Activated T-helper 1 cell treated with anti-CD3 and anti-CD28 coated beads, Interleukin-2, amount 50 U/mL, for 16 hours (primary cell): Measurements from ENCODE around the gene LHX5.
"Not testable (repeated sequence)": the region's sequence is repeated elsewhere in the genome, so short reads cannot be mapped to it uniquely, and the experiment has no call there.

Source experiments
- DNase-seq, 2 donors: peaks; one replicate each; pipeline ENCODE4 v3.0.0-alpha.2; 2020; ENCODE audit warnings: low read depth in 1 of 2, low spot score in 1 of 2

The LHX5 gene

GRCh38 chr12:113471619-113472171 is at the start of gene LHX5:
LHX5 (minus strand) TSS chr12:113471871; CDS start chr12:113471498, 373 bp downstream.
- no peak for DNase-seq

GRCh38 chr12:113519464-113520307 is 48.0 kb upstream of the LHX5 start:
- DNase-seq, result no peak

- no peak for DNase-seq
Measured at GRCh38 chr12:113515082-113515856, 43.6 kb upstream of the LHX5 start.

- DNase-seq, result no peak
Measured at GRCh38 chr12:113514602-113515001, 42.9 kb upstream of the LHX5 start.

DNA sequence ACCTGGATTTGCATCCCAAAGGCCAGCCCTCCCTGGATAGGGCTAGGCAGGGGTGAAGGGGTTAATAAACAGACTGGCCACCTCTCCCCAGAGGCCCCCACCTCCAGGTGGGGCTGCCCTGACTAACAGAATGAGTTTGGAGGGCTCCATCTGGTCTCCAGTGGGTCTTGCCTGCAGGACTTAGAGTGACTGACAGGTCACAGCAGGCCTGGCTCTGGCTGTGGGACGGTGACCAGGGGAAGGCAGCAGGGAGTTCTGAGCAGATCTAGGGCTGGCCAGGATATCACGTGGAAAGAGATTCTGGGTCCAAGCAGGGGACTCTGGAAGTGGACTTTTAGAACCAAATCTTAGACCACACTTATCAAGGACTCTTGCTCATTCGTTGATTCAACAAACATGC is 40.9 kb upstream of the LHX5 start:
- DNase-seq, result no peak

GRCh38 chr12:113506867-113507266 is 35.2 kb upstream of the LHX5 start:
- no peak for DNase-seq

DNA sequence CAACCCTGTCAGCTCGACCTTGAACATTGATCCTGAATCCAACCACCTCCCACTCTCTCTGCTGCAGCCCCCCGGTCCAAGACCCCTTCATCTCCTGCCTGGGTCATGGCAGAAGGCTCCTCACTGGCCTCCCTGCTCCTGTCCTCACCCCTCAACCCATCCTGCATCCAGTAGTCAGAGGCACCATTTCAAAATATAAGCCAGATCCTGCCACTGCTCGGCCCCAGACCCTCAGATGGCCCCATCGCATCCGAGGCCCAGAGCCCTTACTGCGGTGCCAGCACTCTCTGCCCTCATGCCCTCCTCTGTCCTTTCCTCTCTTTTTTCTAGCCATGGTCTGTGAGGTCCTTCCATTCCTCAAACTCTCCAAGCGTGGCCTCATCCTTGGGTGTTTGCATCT is 34.3 kb upstream of the LHX5 start:
- DNase-seq, result no peak

DNA sequence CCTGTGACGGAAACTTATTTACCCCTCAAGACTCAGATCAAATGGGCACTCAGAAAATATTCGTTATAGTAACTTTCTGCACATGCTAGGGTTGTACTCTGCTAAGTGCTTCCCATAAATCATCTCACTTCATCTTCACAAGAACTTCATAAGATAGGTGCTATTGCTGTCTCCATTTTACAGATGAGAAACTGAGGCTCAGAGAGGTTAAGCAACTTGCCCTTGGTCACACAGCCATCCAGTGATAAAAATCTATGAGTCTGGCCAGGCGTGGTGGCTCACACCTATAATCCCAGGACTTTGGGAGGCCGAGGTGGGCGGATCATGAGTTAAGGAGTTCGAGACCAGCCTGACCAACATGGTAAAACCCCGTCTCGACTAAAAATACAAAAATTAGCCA is 33.2 kb upstream of the LHX5 start:
- DNase-seq, result no peak

- DNase-seq, result no peak
Measured at GRCh38 chr12:113500782-113501311, 29.2 kb upstream of the LHX5 start.

DNA sequence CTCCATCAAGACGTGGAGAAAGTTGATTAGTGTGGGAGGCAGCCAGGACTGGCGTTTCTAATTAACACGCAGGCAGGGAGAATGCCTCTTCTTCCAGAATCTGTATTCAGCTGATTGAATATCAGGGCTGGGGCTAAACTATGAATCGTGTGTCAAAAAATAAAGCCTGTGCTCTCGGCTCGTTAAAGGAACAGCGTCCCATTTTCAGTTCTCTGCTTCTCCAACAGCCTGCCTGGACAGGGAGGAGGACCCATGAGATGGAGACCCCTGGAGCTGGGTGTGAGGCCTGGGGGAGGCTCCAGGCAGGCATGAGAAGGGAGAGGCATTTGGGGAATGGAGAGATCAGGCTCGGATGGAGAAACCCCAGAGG is 28.6 kb upstream of the LHX5 start:
- no peak for DNase-seq

- DNase-seq, result no peak
Measured at GRCh38 chr12:113498490-113498889, 26.8 kb upstream of the LHX5 start.

DNA sequence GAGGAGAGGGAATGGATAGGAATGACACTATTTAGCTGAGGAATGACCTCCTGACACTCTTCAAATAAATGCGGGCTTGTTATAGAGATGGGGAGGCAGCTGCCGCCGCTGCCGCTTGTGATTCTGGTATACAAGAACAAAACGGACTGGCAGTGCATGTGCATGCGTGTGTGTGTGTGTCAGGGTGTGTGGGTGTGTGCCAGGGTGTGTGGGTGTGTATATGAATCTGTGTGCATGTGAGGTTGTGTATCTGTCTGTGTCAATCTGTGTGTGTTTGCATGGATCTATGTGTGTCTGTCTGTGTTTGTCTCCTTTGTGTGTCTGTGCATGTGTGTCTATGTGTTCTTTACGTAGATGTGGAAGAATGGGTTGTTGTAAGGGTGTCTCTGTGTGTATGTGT is 26.0 kb upstream of the LHX5 start:
- no peak for DNase-seq

DNA sequence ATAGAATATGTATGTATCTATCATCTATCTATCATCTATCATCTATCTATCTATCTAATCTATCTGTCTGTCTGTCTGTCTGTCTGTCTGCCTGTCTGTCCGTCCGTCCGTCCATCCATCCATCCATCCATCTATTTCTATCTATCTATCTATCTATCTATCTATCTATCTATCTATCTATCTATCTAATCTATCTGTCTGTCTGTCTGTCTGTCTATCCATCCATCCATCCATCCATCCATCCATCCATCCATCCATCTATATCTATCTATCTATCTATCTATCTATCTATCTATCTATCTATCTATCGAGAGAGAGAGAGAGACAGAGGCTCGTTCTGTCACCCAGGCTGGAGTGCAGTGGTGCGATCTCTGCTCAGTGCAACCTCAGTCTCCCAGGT is 24.3 kb upstream of the LHX5 start:
- DNase-seq, result not testable (repeated sequence)

- DNase-seq, result no peak
Measured at GRCh38 chr12:113488322-113488721, 16.7 kb upstream of the LHX5 start.

GRCh38 chr12:113486722-113487121 is 15.1 kb upstream of the LHX5 start:
- DNase-seq, result no peak

DNA sequence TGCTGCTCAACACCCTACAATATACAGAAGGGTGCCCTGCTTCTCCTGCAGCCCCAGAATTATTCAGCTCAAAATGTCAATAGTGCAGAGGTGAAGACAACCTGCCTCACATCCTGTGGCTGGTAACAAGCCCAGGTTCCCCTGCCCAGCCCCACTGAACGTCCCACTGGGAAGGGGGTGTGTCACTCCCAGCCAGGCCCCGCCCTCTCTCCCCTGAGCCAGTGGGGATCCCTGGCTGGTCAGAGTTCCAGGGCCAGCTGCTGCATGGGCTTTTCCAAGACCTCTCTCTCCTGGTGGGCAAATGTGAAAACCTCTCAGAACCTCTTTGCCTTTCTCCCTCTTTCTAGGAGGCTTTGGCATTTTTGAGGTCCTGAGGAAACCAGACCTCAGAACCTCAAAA is 13.7 kb upstream of the LHX5 start:
- DNase-seq, result no peak

DNA sequence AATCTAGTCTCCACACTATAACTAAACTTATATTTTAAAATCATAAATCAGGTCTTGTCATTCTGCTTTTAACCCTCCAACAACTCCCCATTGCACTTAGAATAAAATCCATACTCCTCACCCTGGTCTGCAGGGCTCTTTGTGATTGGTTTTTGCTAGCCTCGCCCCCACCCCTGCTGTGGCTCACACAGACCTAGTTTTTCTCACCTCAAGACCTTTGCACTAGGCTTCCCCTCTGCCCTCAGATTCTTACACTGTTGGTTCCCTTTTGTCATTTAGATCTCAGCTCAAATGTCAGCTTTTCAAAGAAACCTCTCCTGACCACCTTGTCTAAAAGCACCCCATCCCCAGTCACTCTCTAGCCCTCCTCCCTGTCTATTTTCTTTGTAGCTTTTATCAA is 10.7 kb upstream of the LHX5 start:
- no peak for DNase-seq

- DNase-seq, result no peak
Measured at GRCh38 chr12:113480336-113480971, 8.8 kb upstream of the LHX5 start.

GRCh38 chr12:113479590-113480335 is 8.1 kb upstream of the LHX5 start:
- no peak for DNase-seq

DNA sequence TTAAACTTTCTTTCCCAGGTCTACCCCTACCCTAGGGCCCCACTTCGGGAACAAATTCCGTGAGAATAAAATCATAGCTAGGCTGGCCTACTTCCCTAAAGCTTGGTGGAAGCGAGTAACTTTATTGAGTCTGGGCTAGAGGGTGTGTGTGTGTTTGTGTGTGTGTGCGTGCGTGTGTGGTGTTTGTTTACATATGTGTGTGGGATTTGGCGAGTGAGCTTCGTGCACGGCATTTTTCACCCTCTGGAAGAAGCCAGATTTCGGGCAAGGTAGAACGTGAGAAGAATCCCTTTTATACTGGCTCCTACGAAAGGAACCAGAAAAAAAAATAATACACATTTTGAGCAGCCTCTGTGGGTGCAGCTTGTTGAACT is 7.5 kb upstream of the LHX5 start:
- DNase-seq, result no peak
